Measurements from ENCODE around the gene FBLN2. TPM values are rescaled to one million over a fixed set of nuclear protein-coding genes. Genes with fewer than 3 reads are reported as not detected.

FBLN2 gene
- polyA plus RNA-seq, 2 of the 4 experiments (the other 2 are of a cell fraction): 1.1 to 2.7 TPM

DNA sequence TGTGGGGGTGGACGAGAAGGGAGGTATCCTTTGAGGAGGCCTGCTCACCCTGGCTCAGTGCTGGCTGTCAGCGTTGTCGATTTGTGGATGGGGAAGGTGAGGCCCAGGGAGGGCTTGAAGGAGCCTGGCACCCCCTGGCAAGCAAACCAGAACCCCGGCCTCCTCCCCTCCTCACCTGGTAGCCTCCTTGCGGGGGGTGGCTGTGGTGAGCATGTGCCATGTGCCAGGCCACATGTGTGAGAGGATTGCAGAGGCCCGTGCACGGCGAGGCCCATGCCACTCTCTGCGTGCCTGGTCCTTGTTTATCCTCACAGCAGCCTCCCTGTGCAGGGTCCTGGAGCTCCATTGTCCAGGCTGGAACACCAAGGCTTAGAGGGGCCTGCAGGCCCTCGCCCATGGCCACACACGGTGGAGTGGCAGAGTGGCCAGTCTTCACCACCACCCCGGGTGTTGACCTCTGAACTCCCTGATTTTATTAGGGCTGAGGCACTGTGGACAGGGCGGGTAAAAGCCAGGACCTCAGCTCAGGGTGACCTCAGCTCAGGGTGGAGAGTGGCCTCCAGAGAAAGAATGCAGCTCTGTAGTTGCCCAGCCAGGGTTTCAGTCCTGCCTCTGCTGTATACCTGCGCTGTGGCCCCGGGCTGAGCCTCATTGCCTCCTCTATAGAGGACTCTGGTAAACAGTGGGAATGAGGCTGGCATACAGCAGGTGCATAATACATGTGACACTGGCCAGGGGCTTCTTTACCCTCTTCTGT is 39.7 kb upstream of the FBLN2 start:
- no peak overlapping the region for H3K27ac ChIP-seq
- no peaks in the 10 kb centered on the region for H3K9me3 ChIP-seq
- DNase-seq (ENCODE audit: low read depth in 1 of 2, low spot score in 1 of 2) (no peak), FAIRE-seq (no peak), ATAC-seq (no peak)
- ChIA-PET CTCF (interaction anchor here (0.8 to 14.0 kb wide), 3 partner anchors 14 to 695 kb away, joined by 3 to 98 read pairs (median 80); no protein-coding TSS in a partner anchor), POLR2A (no interaction called here)
- no peak overlapping the region for H3K4me2 ChIP-seq
- H3K4me3 ChIP-seq: no peak overlapping the region
- no peak for TF ChIP-seq TP53 (CRISPR knock-in tag; IDR thresholded peaks at IDR 0.05)
- TF ChIP-seq, protein P1, sequence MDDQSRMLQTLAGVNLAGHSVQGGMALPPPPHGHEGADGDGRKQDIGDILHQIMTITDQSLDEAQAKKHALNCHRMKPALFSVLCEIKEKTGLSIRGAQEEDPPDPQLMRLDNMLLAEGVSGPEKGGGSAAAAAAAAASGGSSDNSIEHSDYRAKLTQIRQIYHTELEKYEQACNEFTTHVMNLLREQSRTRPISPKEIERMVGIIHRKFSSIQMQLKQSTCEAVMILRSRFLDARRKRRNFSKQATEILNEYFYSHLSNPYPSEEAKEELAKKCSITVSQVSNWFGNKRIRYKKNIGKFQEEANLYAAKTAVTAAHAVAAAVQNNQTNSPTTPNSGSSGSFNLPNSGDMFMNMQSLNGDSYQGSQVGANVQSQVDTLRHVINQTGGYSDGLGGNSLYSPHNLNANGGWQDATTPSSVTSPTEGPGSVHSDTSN (IDR thresholded peaks at IDR 0.05): no peak
- TF ChIP-seq RCOR1 (IDR thresholded peaks at IDR 0.05; ENCODE audit: low read depth, low read length): no peak
- TF ChIP-seq BHLHE40 (IDR thresholded peaks at IDR 0.05; ENCODE audit: low read depth, low read length): no peak
- TF ChIP-seq JUNB (IDR thresholded peaks at IDR 0.05): no peak
- no peak for TF ChIP-seq ZFP36 (IDR thresholded peaks at IDR 0.05; ENCODE audit: borderline replicate concordance, partially characterized antibody)
- TF ChIP-seq, protein P2, sequence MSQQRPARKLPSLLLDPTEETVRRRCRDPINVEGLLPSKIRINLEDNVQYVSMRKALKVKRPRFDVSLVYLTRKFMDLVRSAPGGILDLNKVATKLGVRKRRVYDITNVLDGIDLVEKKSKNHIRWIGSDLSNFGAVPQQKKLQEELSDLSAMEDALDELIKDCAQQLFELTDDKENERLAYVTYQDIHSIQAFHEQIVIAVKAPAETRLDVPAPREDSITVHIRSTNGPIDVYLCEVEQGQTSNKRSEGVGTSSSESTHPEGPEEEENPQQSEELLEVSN (IDR thresholded peaks at IDR 0.05; ENCODE audit: borderline replicate concordance, low read depth): no peak
- H3K4me1 ChIP-seq: peaks cover 6% of the 10 kb centered on the region; the same call in 1 of the 3 replicates
- WGBS (ENCODE audit: missing lambda C conversion rate): 84% methylated on average over 7 of the region's 15 CpGs

DNA sequence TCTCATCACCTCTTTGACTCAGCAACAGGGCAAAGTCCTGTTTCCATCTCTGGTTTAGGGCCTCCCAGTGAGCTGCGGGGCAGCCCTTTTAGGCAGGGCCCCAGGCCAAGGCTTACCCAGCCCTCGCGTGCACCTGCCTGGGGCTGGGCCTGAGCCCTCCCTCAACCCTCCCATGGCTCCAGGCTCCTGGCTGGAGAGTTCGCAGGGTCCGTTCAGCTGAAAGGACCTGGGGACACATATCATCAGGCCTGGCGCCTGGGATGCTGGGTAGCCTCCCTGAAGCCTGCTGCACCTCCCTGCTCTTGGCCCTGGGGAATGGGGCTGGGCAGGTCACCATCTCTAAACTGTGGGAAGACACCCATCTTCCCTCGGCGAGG is 39.1 kb upstream of the FBLN2 start:
- no peaks in the 10 kb centered on the region for H3K4me1 ChIP-seq
- ChIA-PET POLR2A (no interaction called here), CTCF (interaction anchor here (9.7 to 14.0 kb wide), 2 partner anchors 15 to 140 kb away, joined by 80 to 98 read pairs; no protein-coding TSS in a partner anchor)
- DNase-seq (ENCODE audit: low read depth in 1 of 2, low spot score in 1 of 2): no peak
- no peak for FAIRE-seq
- no peak overlapping the region for H3K27ac ChIP-seq
- TF ChIP-seq KDM1A (IDR thresholded peaks at IDR 0.05; ENCODE audit: low read depth) (no peak), HOXB5 (CRISPR knock-in tag; IDR thresholded peaks at IDR 0.05) (no peak), HOXA7 (CRISPR knock-in tag; IDR thresholded peaks at IDR 0.05) (no peak), CBX2 (IDR thresholded peaks at IDR 0.05; ENCODE audit: borderline replicate concordance, low read depth) (no peak), EHMT2 (IDR thresholded peaks at IDR 0.05; ENCODE audit: low read depth) (no peak), BHLHE40 (IDR thresholded peaks at IDR 0.05; ENCODE audit: low read depth, low read length) (no peak), RCOR1 (IDR thresholded peaks at IDR 0.05; ENCODE audit: low read depth, low read length) (no peak), JUN (IDR thresholded peaks at IDR 0.05) (no peak), HDAC2 (IDR thresholded peaks at IDR 0.05) (no peak), ZNF302 (CRISPR knock-in tag; IDR thresholded peaks at IDR 0.05) (no peak), GATA3 (IDR thresholded peaks at IDR 0.05; ENCODE audit: borderline replicate concordance) (no peak), FOSB (CRISPR knock-in tag; IDR thresholded peaks at IDR 0.05) (no peak), CHD2 (IDR thresholded peaks at IDR 0.05; ENCODE audit: low read length, partially characterized antibody) (no peak), RAD21 (conservative IDR thresholded peaks at IDR 0.05 in 1 of 2, IDR thresholded peaks at IDR 0.05 in 1 of 2) (no peak), RNF2 (IDR thresholded peaks at IDR 0.05; ENCODE audit: borderline replicate concordance, low read depth) (no peak)
- TF ChIP-seq, protein P3, sequence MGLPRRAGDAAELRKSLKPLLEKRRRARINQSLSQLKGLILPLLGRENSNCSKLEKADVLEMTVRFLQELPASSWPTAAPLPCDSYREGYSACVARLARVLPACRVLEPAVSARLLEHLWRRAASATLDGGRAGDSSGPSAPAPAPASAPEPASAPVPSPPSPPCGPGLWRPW (IDR thresholded peaks at IDR 0.05): no peak
- TF ChIP-seq, protein P4, sequence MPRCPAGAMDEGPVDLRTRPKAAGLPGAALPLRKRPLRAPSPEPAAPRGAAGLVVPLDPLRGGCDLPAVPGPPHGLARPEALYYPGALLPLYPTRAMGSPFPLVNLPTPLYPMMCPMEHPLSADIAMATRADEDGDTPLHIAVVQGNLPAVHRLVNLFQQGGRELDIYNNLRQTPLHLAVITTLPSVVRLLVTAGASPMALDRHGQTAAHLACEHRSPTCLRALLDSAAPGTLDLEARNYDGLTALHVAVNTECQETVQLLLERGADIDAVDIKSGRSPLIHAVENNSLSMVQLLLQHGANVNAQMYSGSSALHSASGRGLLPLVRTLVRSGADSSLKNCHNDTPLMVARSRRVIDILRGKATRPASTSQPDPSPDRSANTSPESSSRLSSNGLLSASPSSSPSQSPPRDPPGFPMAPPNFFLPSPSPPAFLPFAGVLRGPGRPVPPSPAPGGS (IDR thresholded peaks at IDR 0.05): no peak
- TF ChIP-seq, protein P5, sequence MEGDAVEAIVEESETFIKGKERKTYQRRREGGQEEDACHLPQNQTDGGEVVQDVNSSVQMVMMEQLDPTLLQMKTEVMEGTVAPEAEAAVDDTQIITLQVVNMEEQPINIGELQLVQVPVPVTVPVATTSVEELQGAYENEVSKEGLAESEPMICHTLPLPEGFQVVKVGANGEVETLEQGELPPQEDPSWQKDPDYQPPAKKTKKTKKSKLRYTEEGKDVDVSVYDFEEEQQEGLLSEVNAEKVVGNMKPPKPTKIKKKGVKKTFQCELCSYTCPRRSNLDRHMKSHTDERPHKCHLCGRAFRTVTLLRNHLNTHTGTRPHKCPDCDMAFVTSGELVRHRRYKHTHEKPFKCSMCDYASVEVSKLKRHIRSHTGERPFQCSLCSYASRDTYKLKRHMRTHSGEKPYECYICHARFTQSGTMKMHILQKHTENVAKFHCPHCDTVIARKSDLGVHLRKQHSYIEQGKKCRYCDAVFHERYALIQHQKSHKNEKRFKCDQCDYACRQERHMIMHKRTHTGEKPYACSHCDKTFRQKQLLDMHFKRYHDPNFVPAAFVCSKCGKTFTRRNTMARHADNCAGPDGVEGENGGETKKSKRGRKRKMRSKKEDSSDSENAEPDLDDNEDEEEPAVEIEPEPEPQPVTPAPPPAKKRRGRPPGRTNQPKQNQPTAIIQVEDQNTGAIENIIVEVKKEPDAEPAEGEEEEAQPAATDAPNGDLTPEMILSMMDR (IDR thresholded peaks at IDR 0.05): no peak
- TF ChIP-seq, protein P6, sequence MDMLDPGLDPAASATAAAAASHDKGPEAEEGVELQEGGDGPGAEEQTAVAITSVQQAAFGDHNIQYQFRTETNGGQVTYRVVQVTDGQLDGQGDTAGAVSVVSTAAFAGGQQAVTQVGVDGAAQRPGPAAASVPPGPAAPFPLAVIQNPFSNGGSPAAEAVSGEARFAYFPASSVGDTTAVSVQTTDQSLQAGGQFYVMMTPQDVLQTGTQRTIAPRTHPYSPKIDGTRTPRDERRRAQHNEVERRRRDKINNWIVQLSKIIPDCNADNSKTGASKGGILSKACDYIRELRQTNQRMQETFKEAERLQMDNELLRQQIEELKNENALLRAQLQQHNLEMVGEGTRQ (IDR thresholded peaks at IDR 0.05): no peak
- TF ChIP-seq, protein P7, sequence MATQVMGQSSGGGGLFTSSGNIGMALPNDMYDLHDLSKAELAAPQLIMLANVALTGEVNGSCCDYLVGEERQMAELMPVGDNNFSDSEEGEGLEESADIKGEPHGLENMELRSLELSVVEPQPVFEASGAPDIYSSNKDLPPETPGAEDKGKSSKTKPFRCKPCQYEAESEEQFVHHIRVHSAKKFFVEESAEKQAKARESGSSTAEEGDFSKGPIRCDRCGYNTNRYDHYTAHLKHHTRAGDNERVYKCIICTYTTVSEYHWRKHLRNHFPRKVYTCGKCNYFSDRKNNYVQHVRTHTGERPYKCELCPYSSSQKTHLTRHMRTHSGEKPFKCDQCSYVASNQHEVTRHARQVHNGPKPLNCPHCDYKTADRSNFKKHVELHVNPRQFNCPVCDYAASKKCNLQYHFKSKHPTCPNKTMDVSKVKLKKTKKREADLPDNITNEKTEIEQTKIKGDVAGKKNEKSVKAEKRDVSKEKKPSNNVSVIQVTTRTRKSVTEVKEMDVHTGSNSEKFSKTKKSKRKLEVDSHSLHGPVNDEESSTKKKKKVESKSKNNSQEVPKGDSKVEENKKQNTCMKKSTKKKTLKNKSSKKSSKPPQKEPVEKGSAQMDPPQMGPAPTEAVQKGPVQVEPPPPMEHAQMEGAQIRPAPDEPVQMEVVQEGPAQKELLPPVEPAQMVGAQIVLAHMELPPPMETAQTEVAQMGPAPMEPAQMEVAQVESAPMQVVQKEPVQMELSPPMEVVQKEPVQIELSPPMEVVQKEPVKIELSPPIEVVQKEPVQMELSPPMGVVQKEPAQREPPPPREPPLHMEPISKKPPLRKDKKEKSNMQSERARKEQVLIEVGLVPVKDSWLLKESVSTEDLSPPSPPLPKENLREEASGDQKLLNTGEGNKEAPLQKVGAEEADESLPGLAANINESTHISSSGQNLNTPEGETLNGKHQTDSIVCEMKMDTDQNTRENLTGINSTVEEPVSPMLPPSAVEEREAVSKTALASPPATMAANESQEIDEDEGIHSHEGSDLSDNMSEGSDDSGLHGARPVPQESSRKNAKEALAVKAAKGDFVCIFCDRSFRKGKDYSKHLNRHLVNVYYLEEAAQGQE (IDR thresholded peaks at IDR 0.05): no peak
- 83% methylated on average over 5 of the region's 8 CpGs for WGBS (ENCODE audit: missing lambda C conversion rate)
- no peak for ATAC-seq
- H3K9me3 ChIP-seq: no peaks in the 10 kb centered on the region
- H3K4me2 ChIP-seq: no peak overlapping the region
- no peak overlapping the region for H3K4me3 ChIP-seq

Measured in A549 (cell line).